ENCODE results near the gene LRRC59. TPM values are rescaled to one million over a fixed set of nuclear protein-coding genes. Genes with fewer than 3 reads are reported as not detected.

Gene LRRC59
- polyA plus RNA-seq, 1 donor from 2014 or later = 67.2 TPM

GRCh38 chr17:50397919-50398285 is 579 bp upstream of the LRRC59 start:
- no peaks in the 10 kb centered on the region for H4K20me1 ChIP-seq (ENCODE audit: insufficient read depth)
- H3K9me3 ChIP-seq (ENCODE audit: low read length) = no peaks in the 10 kb centered on the region
- peak overlapping the region; percentile 98 for H3K4me3 ChIP-seq (ENCODE audit: low read length)
- peaks cover 15% of the 10 kb centered on the region for H3K79me2 ChIP-seq (replicated peaks; ENCODE audit: insufficient read depth, low read length)
- no peak overlapping the region for H2AFZ ChIP-seq (ENCODE audit: low read depth, low read length)
- no peak overlapping the region for H3K9ac ChIP-seq (ENCODE audit: low read length)
- H3K36me3 ChIP-seq (ENCODE audit: insufficient read depth, low read length) = no peaks in the 10 kb centered on the region
- no peaks in the 10 kb centered on the region for H3K27me3 ChIP-seq (ENCODE audit: insufficient read depth, low read depth, low read length)
- no peaks in the 10 kb centered on the region for H3F3A ChIP-seq (ENCODE audit: insufficient read depth, low read length, poor library complexity, severe bottlenecking)
- H3K9me2 ChIP-seq (ENCODE audit: insufficient read depth, low read length) = no peaks in the 10 kb centered on the region
- no peak overlapping the region for H3K4me2 ChIP-seq (ENCODE audit: low read length)
- no peak for TF ChIP-seq POLR2AphosphoS5 (IDR thresholded peaks at IDR 0.05)
- TF ChIP-seq TAF1 (IDR thresholded peaks at IDR 0.05; ENCODE audit: low read depth) = no peak
- no peak for TF ChIP-seq MXI1 (conservative IDR thresholded peaks at IDR 0.05; ENCODE audit: poor library complexity, severe bottlenecking)
- no peak for TF ChIP-seq SMC3 (conservative IDR thresholded peaks at IDR 0.05; ENCODE audit: poor library complexity)
- no peak for TF ChIP-seq REST (IDR thresholded peaks at IDR 0.05; ENCODE audit: borderline replicate concordance)
- TF ChIP-seq RAD21 (conservative IDR thresholded peaks at IDR 0.05) = no peak
- TF ChIP-seq EP300 (conservative IDR thresholded peaks at IDR 0.05; ENCODE audit: poor library complexity, severe bottlenecking) = no peak
- no peak for TF ChIP-seq CTCF (IDR thresholded peaks at IDR 0.05; ENCODE audit: poor library complexity, severe bottlenecking)
- no peak for TF ChIP-seq EZH2 (IDR thresholded peaks at IDR 0.05; ENCODE audit: borderline replicate concordance, insufficient read depth, low read length, poor library complexity, severe bottlenecking)
- H3K27ac ChIP-seq (ENCODE audit: low read length) = no peak overlapping the region

- H3K36me3 ChIP-seq (ENCODE audit: insufficient read depth, low read length) = no peaks in the 10 kb centered on the region
- H3K9ac ChIP-seq (ENCODE audit: low read length) = peak overlapping the region; percentile 82
- peaks cover 15% of the 10 kb centered on the region for H3K79me2 ChIP-seq (replicated peaks; ENCODE audit: insufficient read depth, low read length)
- TF ChIP-seq EZH2 (IDR thresholded peaks at IDR 0.05; ENCODE audit: borderline replicate concordance, insufficient read depth, low read length, poor library complexity, severe bottlenecking) (no peak), MXI1 (conservative IDR thresholded peaks at IDR 0.05; ENCODE audit: poor library complexity, severe bottlenecking) (no peak), POLR2AphosphoS5 (IDR thresholded peaks at IDR 0.05) (no peak), RAD21 (conservative IDR thresholded peaks at IDR 0.05) (no peak), EP300 (conservative IDR thresholded peaks at IDR 0.05; ENCODE audit: poor library complexity, severe bottlenecking) (no peak), SMC3 (conservative IDR thresholded peaks at IDR 0.05; ENCODE audit: poor library complexity) (no peak), TAF1 (IDR thresholded peaks at IDR 0.05; ENCODE audit: low read depth) (no peak), CTCF (IDR thresholded peaks at IDR 0.05; ENCODE audit: poor library complexity, severe bottlenecking) (no peak), REST (IDR thresholded peaks at IDR 0.05; ENCODE audit: borderline replicate concordance) (no peak)
- H3K4me3 ChIP-seq (ENCODE audit: low read length) = peak overlapping the region; percentile 98
- peak overlapping the region; percentile 94 for H3K4me2 ChIP-seq (ENCODE audit: low read length)
- no peaks in the 10 kb centered on the region for H3K27me3 ChIP-seq (ENCODE audit: insufficient read depth, low read depth, low read length)
- no peaks in the 10 kb centered on the region for H3K9me2 ChIP-seq (ENCODE audit: insufficient read depth, low read length)
- H3K27ac ChIP-seq (ENCODE audit: low read length) = peak overlapping the region; percentile 44
- no peaks in the 10 kb centered on the region for H3F3A ChIP-seq (ENCODE audit: insufficient read depth, low read length, poor library complexity, severe bottlenecking)
- no peaks in the 10 kb centered on the region for H3K9me3 ChIP-seq (ENCODE audit: low read length)
- H4K20me1 ChIP-seq (ENCODE audit: insufficient read depth) = no peaks in the 10 kb centered on the region
- H2AFZ ChIP-seq (ENCODE audit: low read depth, low read length) = peak overlapping the region; percentile 65
These were observed 837 bp downstream of the LRRC59 start for GRCh38 chr17:50396261-50397110.

Data from neural cell (in vitro differentiated cells).